HepG2 (cell line): ENCODE measurements around the gene ABCG1. TPM values are rescaled to one million over a fixed set of nuclear protein-coding genes. Genes with fewer than 3 reads are reported as not detected.

ENCODE experiments used
- ATAC-seq: fragments of 200-7000 bp; cut with Tn5 transposase; 3 replicates; pipeline ENCODE4 v1.9.1; 2020; ENCODE audit warnings: mild to moderate bottlenecking, moderate library complexity
- BruUV-seq: library from RNA; stranded (reverse); fragments of 400-500 nt; replicated peaks from 2 replicates; lab custom pipeline; 2021; lab: Mats Ljungman, UMichigan
- CTCF ChIA-PET: fragments of 300-600 bp; formaldehyde crosslinking; extraction: SDS; loops from one replicate; lab custom pipeline; 2021; ENCODE audit warnings: low total read pairs, inconsistent platforms, low intra/inter-chr PET ratio; lab: Yijun Ruan, JAX
- POLR2A ChIA-PET: fragments of 350-600 bp; sonication (Branson Sonifier 250); formaldehyde crosslinking; loops from one replicate; lab custom pipeline; 2020; ENCODE audit warnings: antibody characterized with exemption, inconsistent platforms; lab: Yijun Ruan, JAX
- DNase-seq: peaks from one replicate; pipeline ENCODE4 v3.0.0-alpha.2; 2015; ENCODE audit warnings: low spot score
- FAIRE-seq: peaks from 3 replicates; lab custom pipeline; 2011; peaks lifted over from hg19 to GRCh38; lab: Jason Lieb, UNC
- H2AFZ ChIP-seq: one replicate; pipeline ENCODE4 v1.6.1; 2011; ENCODE audit warnings: low read length, inconsistent platforms
- H3K27ac ChIP-seq: fragments of 300-600 bp; 3 replicates; pipeline ENCODE4 v1.8.0; 2011; ENCODE audit warnings: mixed run types, mild to moderate bottlenecking, mixed read lengths, low read length, inconsistent platforms; ENCODE audit not compliant: insufficient read depth; ENCODE audit errors: extremely low read length
- H3K27me3 ChIP-seq, 2 experiments: fragments of 200-600 bp in 1 of 2; 2 replicates in 1 of 2; 3 replicates in 1 of 2; pipeline versions ENCODE4 v1.6.0 to v1.8.0; 2011; ENCODE audit warnings: low read length in 2 of 2, mild to moderate bottlenecking in 2 of 2, moderate library complexity in 2 of 2, inconsistent platforms in 1 of 2; ENCODE audit not compliant: insufficient read depth in 2 of 2, control insufficient read depth in 1 of 2
- H3K36me3 ChIP-seq, 2 experiments: fragments of 200-600 bp in 1 of 2; replicated peaks in 1 of 2; 2 replicates in 1 of 2; 3 replicates in 1 of 2; pipeline versions ENCODE4 v1.5.1 to v1.8.0; 2011; ENCODE audit warnings: low read length in 2 of 2, inconsistent platforms in 1 of 2; ENCODE audit not compliant: insufficient read depth in 2 of 2, control insufficient read depth in 1 of 2
- H3K4me1 ChIP-seq: 2 replicates; pipeline ENCODE4 v1.5.1; 2012; ENCODE audit warnings: low read length, inconsistent platforms; ENCODE audit not compliant: insufficient read depth
- H3K4me2 ChIP-seq: 2 replicates; pipeline ENCODE4 v1.6.0; 2011; ENCODE audit warnings: low read depth, low read length, inconsistent platforms
- H3K4me3 ChIP-seq, 3 experiments: fragments of 200-600 bp in 1 of 3; sonication (generic), shearing (Covaris generic) in 1 of 3; replicated peaks in 1 of 3; 2 replicates each; pipeline ENCODE4 v1.5.1; 2011 to 2016; ENCODE audit warnings: low read length in 3 of 3, inconsistent platforms in 2 of 3, low read depth in 2 of 3, mild to moderate bottlenecking in 2 of 3, control low read depth in 1 of 3, mixed read lengths in 1 of 3; ENCODE audit not compliant: insufficient read depth in 1 of 3
- H3K79me2 ChIP-seq: one replicate; pipeline ENCODE4 v1.6.1; 2011; ENCODE audit warnings: low read length, inconsistent platforms; ENCODE audit not compliant: insufficient read depth
- H3K9ac ChIP-seq: 2 replicates; pipeline ENCODE4 v1.6.0; 2011; ENCODE audit warnings: mild to moderate bottlenecking, low read depth, low read length, inconsistent platforms; ENCODE audit not compliant: insufficient read depth
- H3K9me3 ChIP-seq: 2 replicates; pipeline ENCODE4 v1.5.1; 2012; ENCODE audit warnings: mild to moderate bottlenecking, low read length
- H4K20me1 ChIP-seq: 2 replicates; pipeline ENCODE4 v1.6.0; 2011; ENCODE audit warnings: inconsistent platforms, mild to moderate bottlenecking, low read length, moderate library complexity; ENCODE audit not compliant: insufficient read depth
- CCAR2 ChIP-seq: fragments of 200-400 bp; formaldehyde crosslinking; optimal IDR thresholded peaks from 2 replicates; pipeline ENCODE3; 2018; ENCODE audit warnings: low read depth, mild to moderate bottlenecking, low read length, moderate library complexity
- FOSL2 ChIP-seq: sonication (generic); formaldehyde crosslinking; IDR thresholded peaks from 2 replicates; pipeline ENCODE4 v1.4.0; 2020; ENCODE audit warnings: missing genetic modification reagents
- RNF219 ChIP-seq: sonication (generic); formaldehyde crosslinking; IDR thresholded peaks from 2 replicates; pipeline ENCODE4 v1.5.0; 2020; ENCODE audit warnings: mild to moderate bottlenecking, missing genetic modification reagents
- SAFB2 ChIP-seq: sonication (generic); formaldehyde crosslinking; IDR thresholded peaks from 2 replicates; pipeline ENCODE4 v1.5.1; 2020; ENCODE audit warnings: missing genetic modification reagents, low read depth, mild to moderate bottlenecking, borderline replicate concordance
- ZNF776 ChIP-seq: sonication (generic); formaldehyde crosslinking; IDR thresholded peaks from 2 replicates; pipeline ENCODE4 v1.4.0; 2020; ENCODE audit warnings: mild to moderate bottlenecking, missing genetic modification reagents
- WGBS: methylation state at CpG from one replicate; pipeline ENCODE4 v1.1.6; 2017; ENCODE audit warnings: low lambda C conversion rate; 5-methylcytosine and 5-hydroxymethylcytosine counted together
- in situ Hi-C: cut with HindIII; loops from 2 replicates; pipeline ENCODE4 v1.10.0; 2017; ENCODE audit warnings: low pct_unique_long_range_greater_than_20kb; ENCODE audit not compliant: extremely low pct_ligation_motif_present
- intact Hi-C: fragments of 100-400 bp; cut with micrococcal nuclease; formaldehyde crosslinking; loops from one replicate; pipeline ENCODE4 v1.10.0; 2022; ENCODE audit not compliant: unreplicated experiment
- polyA plus RNA-seq, 8 experiments: library from polyadenylated mRNA; depleted of rRNA in 3 of 8; stranded (reverse) in 7 of 8; unstranded in 1 of 8; fragments of >200 nt; fragmentation: Illumina TruSeq in 4 of 8; extraction: Trizol in 4 of 8; gene quantifications; 2 replicates each; pipeline versions ENCODE4 v1.2.1 to v1.2.3, GENCODE V29; 2011 to 2016; ENCODE audit warnings: low read depth in 4 of 8, missing spikeins in 1 of 8, mixed read lengths in 1 of 8; ENCODE audit not compliant: insufficient read depth in 1 of 8
- total RNA-seq, 5 experiments: library from RNA; depleted of rRNA; stranded (reverse); fragments of >200 nt; fragmentation: Illumina TruSeq; extraction: Trizol; gene quantifications; 2 replicates each; pipeline ENCODE4 v1.2.3, GENCODE V29; 2016; ENCODE audit warnings: low read depth in 1 of 5

Gene ABCG1
- total and polyA plus RNA-seq, 2 of the 13 experiments (the other 11 are each of a cell fraction or from before 2014, with no cell fraction given) = 0.04 TPM; not detected in 1

GRCh38 chr21:42227909-42228708 is 9.2 kb downstream of the ABCG1 start:
- Histone ChIP-seq H3K9ac (no peak overlapping the region), H4K20me1 (no peaks in the 10 kb centered on the region), H3K4me2 (no peak overlapping the region), H3K4me1 (peaks cover 9% of the 10 kb centered on the region), H3K79me2 (no peaks in the 10 kb centered on the region), H3K27ac (no peak overlapping the region), H3K4me3 (no peak overlapping the region), H2AFZ (no peak overlapping the region), H3K27me3 (peaks cover 0 to 58% of the 10 kb centered on the region in 2 experiments; a peak in 4 of 5 replicates), H3K36me3 (no peaks in the 10 kb centered on the region), H3K9me3 (no peaks in the 10 kb centered on the region)
- FAIRE-seq = no peak
- CTCF ChIA-PET = no interaction called here
- in situ Hi-C loops (no loop called here), intact Hi-C loops (no loop called here)
- WGBS = 42% methylated on average over 5 of the region's 10 CpGs
- BruUV-seq = no TSS peak
- peak; percentile 39 for DNase-seq
- POLR2A ChIA-PET = no interaction called here
- peak; percentile 84 for ATAC-seq
- TF ChIP-seq RNF219 (CRISPR knock-in tag) (no peak), CCAR2 (no peak), ZNF776 (CRISPR knock-in tag) (no peak), FOSL2 (CRISPR knock-in tag) (peak; percentile 75), SAFB2 (CRISPR knock-in tag) (no peak)
